WTC11 (cell line): ENCODE measurements around the gene TEX51. TPM values are rescaled to one million over a fixed set of nuclear protein-coding genes. Genes with fewer than 3 reads are reported as not detected.

ENCODE experiments used
- ATAC-seq: fragments of 200-7000 bp; cut with Tn5 transposase; 2 replicates; pipeline ENCODE4 v1.10.0; 2021; ENCODE audit warnings: mild to moderate bottlenecking, moderate library complexity
- CTCF ChIA-PET: fragments of 300-600 bp; sonication (Branson Sonifier 250); formaldehyde crosslinking; loops from one replicate; lab custom pipeline; 2021; ENCODE audit warnings: antibody characterized with exemption; lab: Charles Lee
- POLR2A ChIA-PET: fragments of 350-600 bp; sonication (Branson Sonifier 250); formaldehyde crosslinking; loops from one replicate; lab custom pipeline; 2021; ENCODE audit warnings: antibody characterized with exemption; lab: Charles Lee
- DNase-seq: peaks from one replicate; pipeline ENCODE4 v3.0.0; 2021; ENCODE audit warnings: low spot score
- H3K27ac Mint-ChIP-seq: 2 replicates; pipeline ENCODE4 v1.8.0; 2021; ENCODE audit warnings: mixed read lengths
- H3K27me3 Mint-ChIP-seq: 2 replicates; pipeline ENCODE4 v1.8.0; 2021; ENCODE audit warnings: low read depth, mild to moderate bottlenecking, moderate library complexity, mixed read lengths
- H3K36me3 Mint-ChIP-seq: 2 replicates; pipeline ENCODE4 v1.8.0; 2021; ENCODE audit warnings: mixed read lengths
- H3K4me1 Mint-ChIP-seq: 2 replicates; pipeline ENCODE4 v1.8.0; 2022; ENCODE audit warnings: mixed read lengths
- H3K4me3 Mint-ChIP-seq: 2 replicates; pipeline ENCODE4 v1.8.0; 2021; ENCODE audit warnings: mild to moderate bottlenecking, moderate library complexity, mixed read lengths
- H3K9me3 Mint-ChIP-seq: 2 replicates; pipeline ENCODE4 v1.8.0; 2021; ENCODE audit warnings: mixed read lengths
- ATF1 ChIP-seq: sonication (generic); formaldehyde crosslinking; IDR thresholded peaks from 2 replicates; pipeline ENCODE4 v1.8.1; 2023; ENCODE audit warnings: mild to moderate bottlenecking, moderate library complexity, missing genetic modification reagents
- CTCF ChIP-seq: fragments of 200-600 bp; IDR thresholded peaks from 2 replicates; pipeline ENCODE4 v1.8.0; 2022; ENCODE audit warnings: antibody characterized with exemption
- GRHL2 ChIP-seq: fragments of 250-450 bp; sonication (Bioruptor Pico); IDR thresholded peaks from 2 replicates; pipeline ENCODE4 v1.8.0; 2022; ENCODE audit warnings: mild to moderate bottlenecking, moderate library complexity; ENCODE audit not compliant: insufficient replicate concordance, severe bottlenecking
- GTF2I ChIP-seq: fragments of 250-450 bp; sonication (Bioruptor Pico); conservative IDR thresholded peaks from 2 replicates; pipeline ENCODE4 v1.4.0; 2021; ENCODE audit warnings: mild to moderate bottlenecking
- HMGA2 ChIP-seq: fragments of 250-450 bp; sonication (Bioruptor Pico); IDR thresholded peaks from 2 replicates; pipeline ENCODE4 v1.4.0; 2021; ENCODE audit warnings: mild to moderate bottlenecking, moderate library complexity
- JAZF1 ChIP-seq: fragments of 250-450 bp; sonication (Bioruptor Pico); IDR thresholded peaks from 2 replicates; pipeline ENCODE4 v1.9.0; 2021; ENCODE audit warnings: moderate library complexity, mild to moderate bottlenecking, inconsistent platforms
- JUN ChIP-seq: sonication (generic); formaldehyde crosslinking; IDR thresholded peaks from 2 replicates; pipeline ENCODE4 v1.8.0; 2023; ENCODE audit warnings: mild to moderate bottlenecking, missing genetic modification reagents
- MXD4 ChIP-seq: fragments of 250-450 bp; sonication (Bioruptor Pico); IDR thresholded peaks from 2 replicates; pipeline ENCODE4 v1.8.0; 2021; ENCODE audit warnings: mild to moderate bottlenecking, moderate library complexity, borderline replicate concordance
- NFYB ChIP-seq: sonication (generic); formaldehyde crosslinking; conservative IDR thresholded peaks from 2 replicates; pipeline ENCODE4 v1.8.0; 2022; ENCODE audit warnings: low read depth, missing genetic modification reagents
- NR2C2 ChIP-seq: sonication (generic); formaldehyde crosslinking; IDR thresholded peaks from 2 replicates; pipeline ENCODE4 v1.8.0; 2022; ENCODE audit warnings: mild to moderate bottlenecking, missing genetic modification reagents
- NR3C1 ChIP-seq: sonication (generic); formaldehyde crosslinking; conservative IDR thresholded peaks from 2 replicates; pipeline ENCODE4 v1.8.1; 2023; ENCODE audit warnings: low read depth, mild to moderate bottlenecking, missing genetic modification reagents
- PREB ChIP-seq: sonication (generic); formaldehyde crosslinking; IDR thresholded peaks from 2 replicates; pipeline ENCODE4 v1.8.1; 2022; ENCODE audit warnings: mild to moderate bottlenecking, missing genetic modification reagents, moderate library complexity, borderline replicate concordance
- RORB ChIP-seq: fragments of 250-450 bp; sonication (Bioruptor Pico); IDR thresholded peaks from 2 replicates; pipeline ENCODE4 v1.9.0; 2021; ENCODE audit warnings: mild to moderate bottlenecking
- SOX15 ChIP-seq: fragments of 250-450 bp; sonication (Bioruptor Pico); IDR thresholded peaks from 2 replicates; pipeline ENCODE4 v1.9.0; 2021; ENCODE audit warnings: mild to moderate bottlenecking
- SP1 ChIP-seq: sonication (generic); formaldehyde crosslinking; conservative IDR thresholded peaks from 2 replicates; pipeline ENCODE4 v1.8.1; 2022; ENCODE audit warnings: missing genetic modification reagents
- TEAD4 ChIP-seq: sonication (generic); formaldehyde crosslinking; IDR thresholded peaks from 2 replicates; pipeline ENCODE4 v1.8.0; 2022; ENCODE audit warnings: mild to moderate bottlenecking, missing genetic modification reagents
- ZBTB21 ChIP-seq: sonication (generic); formaldehyde crosslinking; IDR thresholded peaks from 2 replicates; pipeline ENCODE4 v1.8.1; 2023; ENCODE audit warnings: mild to moderate bottlenecking, missing genetic modification reagents, borderline replicate concordance
- ZNF232 ChIP-seq: sonication (generic); formaldehyde crosslinking; IDR thresholded peaks from 2 replicates; pipeline ENCODE4 v1.8.0; 2022; ENCODE audit warnings: mild to moderate bottlenecking, missing genetic modification reagents
- ZNF317 ChIP-seq: sonication (generic); formaldehyde crosslinking; IDR thresholded peaks from 2 replicates; pipeline ENCODE4 v1.8.1; 2023; ENCODE audit warnings: low read depth, mild to moderate bottlenecking, moderate library complexity, missing genetic modification reagents, borderline replicate concordance
- ZNF396 ChIP-seq: fragments of 250-450 bp; sonication (Bioruptor Pico); IDR thresholded peaks from 2 replicates; pipeline ENCODE4 v1.8.0; 2021; ENCODE audit warnings: mild to moderate bottlenecking, moderate library complexity, borderline replicate concordance
- ZNF532 ChIP-seq: fragments of 250-450 bp; sonication (Bioruptor Pico); IDR thresholded peaks from 2 replicates; pipeline ENCODE4 v1.9.0; 2021; ENCODE audit warnings: mild to moderate bottlenecking, borderline replicate concordance
- ZSCAN18 ChIP-seq: fragments of 250-450 bp; sonication (Bioruptor Pico); IDR thresholded peaks from 2 replicates; pipeline ENCODE4 v2.1.2; 2022; ENCODE audit warnings: mild to moderate bottlenecking, moderate library complexity
- total RNA-seq: library from RNA; stranded (reverse); gene quantifications from 3 replicates; pipeline ENCODE4 v1.2.3, GENCODE V29; 2021
- TF ChIP-seq, protein P1 (sequence below): sonication (generic); formaldehyde crosslinking; IDR thresholded peaks from 2 replicates; pipeline ENCODE4 v1.8.0; 2022; ENCODE audit warnings: mild to moderate bottlenecking, missing genetic modification reagents
- TF ChIP-seq, protein P2 (sequence below): sonication (generic); formaldehyde crosslinking; conservative IDR thresholded peaks from 2 replicates; pipeline ENCODE4 v1.8.1; 2022; ENCODE audit warnings: mild to moderate bottlenecking, missing genetic modification reagents
- TF ChIP-seq, protein P3 (sequence below): sonication (generic); formaldehyde crosslinking; IDR thresholded peaks from 2 replicates; pipeline ENCODE4 v1.8.1; 2023; ENCODE audit warnings: mild to moderate bottlenecking, moderate library complexity, missing genetic modification reagents
- TF ChIP-seq, protein P4 (sequence below): sonication (generic); formaldehyde crosslinking; IDR thresholded peaks from 2 replicates; pipeline ENCODE4 v1.8.0; 2023; ENCODE audit warnings: missing genetic modification reagents

The TEX51 gene
- total RNA-seq, 1 experiment from 2014 or later = not detected

- TF ChIP-seq JUN (CRISPR knock-in tag) (no peak), PREB (CRISPR knock-in tag) (no peak), TEAD4 (CRISPR knock-in tag) (no peak), SP1 (CRISPR knock-in tag) (no peak), GRHL2 (CRISPR knock-in tag) (no peak), NR3C1 (no peak), MXD4 (CRISPR knock-in tag) (no peak), NFYB (CRISPR knock-in tag) (no peak), JAZF1 (CRISPR knock-in tag) (no peak), ZNF317 (CRISPR knock-in tag) (no peak), RORB (CRISPR knock-in tag) (no peak), HMGA2 (CRISPR knock-in tag) (no peak), ZBTB21 (no peak), ATF1 (CRISPR knock-in tag) (no peak), NR2C2 (CRISPR knock-in tag) (no peak), SOX15 (CRISPR knock-in tag) (no peak), ZSCAN18 (no peak)
- TF ChIP-seq, protein P1, sequence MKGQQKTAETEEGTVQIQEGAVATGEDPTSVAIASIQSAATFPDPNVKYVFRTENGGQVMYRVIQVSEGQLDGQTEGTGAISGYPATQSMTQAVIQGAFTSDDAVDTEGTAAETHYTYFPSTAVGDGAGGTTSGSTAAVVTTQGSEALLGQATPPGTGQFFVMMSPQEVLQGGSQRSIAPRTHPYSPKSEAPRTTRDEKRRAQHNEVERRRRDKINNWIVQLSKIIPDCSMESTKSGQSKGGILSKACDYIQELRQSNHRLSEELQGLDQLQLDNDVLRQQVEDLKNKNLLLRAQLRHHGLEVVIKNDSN (CRISPR knock-in tag) = no peak
- TF ChIP-seq, protein P2, sequence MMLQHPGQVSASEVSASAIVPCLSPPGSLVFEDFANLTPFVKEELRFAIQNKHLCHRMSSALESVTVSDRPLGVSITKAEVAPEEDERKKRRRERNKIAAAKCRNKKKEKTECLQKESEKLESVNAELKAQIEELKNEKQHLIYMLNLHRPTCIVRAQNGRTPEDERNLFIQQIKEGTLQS = no peak
- ATAC-seq (no peak), DNase-seq (no peak)
- peaks cover 13% of the 10 kb centered on the region for H3K4me1 Mint-ChIP-seq
- H3K27me3 Mint-ChIP-seq = peaks cover 7% of the 10 kb centered on the region
- no peak overlapping the region for H3K27ac Mint-ChIP-seq
- H3K4me3 Mint-ChIP-seq = no peak overlapping the region
- ChIA-PET CTCF (no interaction called here), POLR2A (no interaction called here)
- no peaks in the 10 kb centered on the region for H3K36me3 Mint-ChIP-seq
- H3K9me3 Mint-ChIP-seq = peaks cover 7% of the 10 kb centered on the region
Measured at GRCh38 chr2:126893606-126894005, 5.1 kb upstream of the TEX51 start.

DNA sequence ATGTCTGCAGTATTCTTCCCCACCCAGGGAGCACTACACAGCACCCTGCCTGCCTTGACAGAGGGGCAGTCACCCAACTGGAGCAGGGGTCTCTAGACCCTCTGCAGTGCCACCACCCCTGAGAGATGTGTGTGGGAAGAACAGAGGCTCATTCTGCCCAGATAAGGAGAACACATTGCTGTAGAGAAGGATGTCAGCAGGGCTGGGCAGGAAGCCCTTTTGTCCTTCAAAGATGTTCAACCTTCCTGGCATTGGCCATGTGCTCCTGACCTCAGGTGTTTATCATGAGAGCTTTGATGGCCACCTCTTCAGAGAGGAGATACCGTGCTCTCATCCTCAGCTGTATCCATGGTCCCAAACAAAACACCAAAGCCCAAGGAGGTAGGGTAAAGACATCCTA, 4.6 kb upstream of the TEX51 start:
- CTCF ChIA-PET = no interaction called here
- no peak for DNase-seq
- no peaks in the 10 kb centered on the region for H3K36me3 Mint-ChIP-seq
- no peak overlapping the region for H3K4me3 Mint-ChIP-seq
- peaks cover 8% of the 10 kb centered on the region for H3K9me3 Mint-ChIP-seq
- no peak overlapping the region for H3K27ac Mint-ChIP-seq
- POLR2A ChIA-PET = no interaction called here
- peaks cover 12% of the 10 kb centered on the region for H3K4me1 Mint-ChIP-seq
- peaks cover 12% of the 10 kb centered on the region for H3K27me3 Mint-ChIP-seq
- no peak for ATAC-seq
- TF ChIP-seq, protein P3, sequence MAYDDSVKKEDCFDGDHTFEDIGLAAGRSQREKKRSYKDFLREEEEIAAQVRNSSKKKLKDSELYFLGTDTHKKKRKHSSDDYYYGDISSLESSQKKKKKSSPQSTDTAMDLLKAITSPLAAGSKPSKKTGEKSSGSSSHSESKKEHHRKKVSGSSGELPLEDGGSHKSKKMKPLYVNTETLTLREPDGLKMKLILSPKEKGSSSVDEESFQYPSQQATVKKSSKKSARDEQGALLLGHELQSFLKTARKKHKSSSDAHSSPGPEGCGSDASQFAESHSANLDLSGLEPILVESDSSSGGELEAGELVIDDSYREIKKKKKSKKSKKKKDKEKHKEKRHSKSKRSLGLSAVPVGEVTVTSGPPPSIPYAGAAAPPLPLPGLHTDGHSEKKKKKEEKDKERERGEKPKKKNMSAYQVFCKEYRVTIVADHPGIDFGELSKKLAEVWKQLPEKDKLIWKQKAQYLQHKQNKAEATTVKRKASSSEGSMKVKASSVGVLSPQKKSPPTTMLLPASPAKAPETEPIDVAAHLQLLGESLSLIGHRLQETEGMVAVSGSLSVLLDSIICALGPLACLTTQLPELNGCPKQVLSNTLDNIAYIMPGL = no peak
- no peak for TF ChIP-seq ATF1 (CRISPR knock-in tag)
- no peak for TF ChIP-seq CTCF
- no peak for TF ChIP-seq ZNF396 (CRISPR knock-in tag)
- TF ChIP-seq, protein P4, sequence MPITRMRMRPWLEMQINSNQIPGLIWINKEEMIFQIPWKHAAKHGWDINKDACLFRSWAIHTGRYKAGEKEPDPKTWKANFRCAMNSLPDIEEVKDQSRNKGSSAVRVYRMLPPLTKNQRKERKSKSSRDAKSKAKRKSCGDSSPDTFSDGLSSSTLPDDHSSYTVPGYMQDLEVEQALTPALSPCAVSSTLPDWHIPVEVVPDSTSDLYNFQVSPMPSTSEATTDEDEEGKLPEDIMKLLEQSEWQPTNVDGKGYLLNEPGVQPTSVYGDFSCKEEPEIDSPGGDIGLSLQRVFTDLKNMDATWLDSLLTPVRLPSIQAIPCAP (CRISPR knock-in tag) = no peak
- TF ChIP-seq NR2C2 (CRISPR knock-in tag) = no peak
- no peak for TF ChIP-seq GTF2I (CRISPR knock-in tag)
- TF ChIP-seq ZNF232 = no peak
- no peak for TF ChIP-seq ZNF532 (CRISPR knock-in tag)
